Adrenal gland (tissue), 19 donors: Measurements from ENCODE around the gene SHISA2. TPM values are rescaled to one million over a fixed set of nuclear protein-coding genes. Genes with fewer than 3 reads are reported as not detected.
"Not testable (repeated sequence)": the region's sequence is repeated elsewhere in the genome, so short reads cannot be mapped to it uniquely, and the experiment has no call there.

Source experiments
- DNase-seq, 7 donors: peaks; one replicate each; pipeline ENCODE4 v3.0.0-alpha.2; 2019 to 2020
- H3K27ac ChIP-seq, 5 donors: fragments of 200-600 bp; sonication (generic) in 4 of 5; 1 replicate in 3 of 5; 2 replicates in 2 of 5; pipeline versions ENCODE4 v1.5.1 to v1.8.0; 2016 to 2020; ENCODE audit warnings: mild to moderate bottlenecking in 1 of 5
- H3K27me3 ChIP-seq: fragments of 200-600 bp; 2 replicates; pipeline ENCODE4 v1.8.0; 2021
- H3K36me3 ChIP-seq, 2 donors: fragments of 200-600 bp; replicated peaks in 1 of 2; 1 replicate in 1 of 2; 2 replicates in 1 of 2; pipeline versions ENCODE4 v1.5.1 to v1.8.0; 2018 to 2022
- H3K4me1 ChIP-seq, 2 donors: fragments of 200-600 bp; replicated peaks in 1 of 2; 1 replicate in 1 of 2; 2 replicates in 1 of 2; pipeline versions ENCODE4 v1.5.1 to v1.8.0; 2018 to 2021
- H3K4me3 ChIP-seq, 4 donors: fragments of 200-600 bp; sonication (generic) in 3 of 4; one replicate each; pipeline ENCODE4 v1.5.1; 2016 to 2018
- H3K9me3 ChIP-seq, 3 donors: fragments of 200-600 bp; sonication (generic) in 1 of 3; replicated peaks in 1 of 3; 1 replicate in 2 of 3; 2 replicates in 1 of 3; pipeline versions ENCODE4 v1.5.1 to v1.8.0; 2016 to 2021
- CTCF ChIP-seq, 6 experiments: fragments of 450-650 bp in 4 of 6; fragments of 200-600 bp in 2 of 6; sonication (generic) in 1 of 6; IDR thresholded peaks; 1 replicate in 5 of 6; 2 replicates in 1 of 6; pipeline versions ENCODE4 v1.5.1 to v1.8.0; 2016 to 2021; ENCODE audit warnings: antibody characterized with exemption in 6 of 6, mild to moderate bottlenecking in 2 of 6, moderate library complexity in 1 of 6
- POLR2A ChIP-seq, 2 donors: fragments of 450-650 bp; IDR thresholded peaks; one replicate each; pipeline ENCODE4 v1.6.1; 2017; ENCODE audit warnings: antibody characterized with exemption in 2 of 2, mild to moderate bottlenecking in 2 of 2, moderate library complexity in 1 of 2
- WGBS, 4 donors: extraction: QIAGEN DNeasy Blood & Tissue Kit in 2 of 4; methylation state at CpG; one replicate each; pipeline versions ENCODE4 v1.1.5 to v1.1.7; 2013 to 2017; 5-methylcytosine and 5-hydroxymethylcytosine counted together
- intact Hi-C, 2 donors: fragments of 100-400 bp; cut with DNase I; formaldehyde crosslinking; loops; one replicate each; pipeline versions ENCODE4 v1.14.1 to v1.15.0; 2022 to 2023
- long read RNA-seq, 10 donors: library from polyadenylated mRNA in 3 of 10; unstranded in 2 of 10; stranded (forward) in 1 of 10; transcript quantifications; one replicate each; pipeline ENCODE4 v2.0.0 and lab custom pipeline, GENCODE V29; 2021 to 2026
- polyA plus RNA-seq, 3 donors: library from polyadenylated mRNA; stranded (reverse); fragments of 200-250 nt in 2 of 3; fragments of 350-450 nt in 1 of 3; fragmentation: Illumina TruSeq in 1 of 3; extraction: RNeasy Lipid Tissue Mini Kit (QIAGEN cat#74804) in 1 of 3; gene quantifications; one replicate each; pipeline ENCODE4 v1.2.3, GENCODE V29; 2013 to 2014
- total RNA-seq, 9 donors: library from RNA; depleted of rRNA in 4 of 9; stranded (reverse); fragments of >200 nt in 4 of 9; fragments of 120-200 nt in 1 of 9; fragmentation: NEBNext Ultra II Directional in 1 of 9; extraction: Animal tissue kit (Norgen Biotek cat#: 25700) in 1 of 9; gene quantifications; one replicate each; pipeline versions ENCODE4 v1.1.0 to v1.2.4, GENCODE V29; 2013 to 2023
- donor health status: healthy with polysubstance abuse.
- donor health status: Bipolar disorder and iron deficiency.
- donor health status: DM: yes; HTN: yes; CAD: no.
- donor health status: DM: no; HTN: no; CAD: no.
- donor health status: DM: no; HTN: no; CAD: no.
- donor health status: DM: yes; HTN: yes; CAD: no.

Gene SHISA2
- total RNA-seq = 1 to 10 TPM in 1 of 9 donors, under 1 TPM in 4, not detected in 4; 0.07 to 2.6 (median 0.47) TPM
- polyA plus RNA-seq = under 1 TPM in 2 of 3 donors, not detected in 1; 0.07 to 0.13 TPM
- long read RNA-seq, donor 1 = 0 reads
- long read RNA-seq, donor 2 = 0 reads
- long read RNA-seq, donor 3 = 0 reads
- long read RNA-seq, donor 4 = 0 reads
- long read RNA-seq, donor 5 = 0 reads
- long read RNA-seq, donor 6 = 0 reads
- long read RNA-seq, donor 7, partial matches to known transcripts = 0 of 2 reads
- long read RNA-seq, donor 7, other reads (novel, unspliced or antisense) = 0 of 2 reads
- long read RNA-seq, donor 8, partial matches to known transcripts = 0 of 2 reads
- long read RNA-seq, donor 8, other reads (novel, unspliced or antisense) = 0 of 2 reads
- long read RNA-seq, donor 9 = 0 reads
- long read RNA-seq, donor 10 = 0 reads

- intact Hi-C loops = no loop called here
- TF ChIP-seq POLR2A (IDR thresholded peaks at IDR 0.05) (peak in 1 of 2 donors; percentile 49), CTCF (IDR thresholded peaks at IDR 0.05) (no peak)
- Histone ChIP-seq H3K36me3 (no peaks in the 10 kb centered on the region), H3K4me3 (peak within 1 kb of the TSS in 1 of 4 donors; percentile 60), H3K4me1 (peaks cover 0 to 6% of the 10 kb centered on the region in 2 donors), H3K27ac (no peak within 1 kb of the TSS), H3K9me3 (no peaks in the 10 kb centered on the region), H3K27me3 (peaks cover 54% of the 10 kb centered on the region)
- peak in 3 of 7 donors; percentile 10 to 32 (median 31) for DNase-seq
- WGBS, 4 donors = 0 to 2% (median 1%) methylated on average over 3 to 71 of the region's 72 CpGs
Observed at GRCh38 chr13:26051657-26052311, at the start of gene SHISA2. TSS of gene SHISA2 (minus strand) at chr13:26052016. CDS start at chr13:26050975, 1,041 bp downstream.

DNA sequence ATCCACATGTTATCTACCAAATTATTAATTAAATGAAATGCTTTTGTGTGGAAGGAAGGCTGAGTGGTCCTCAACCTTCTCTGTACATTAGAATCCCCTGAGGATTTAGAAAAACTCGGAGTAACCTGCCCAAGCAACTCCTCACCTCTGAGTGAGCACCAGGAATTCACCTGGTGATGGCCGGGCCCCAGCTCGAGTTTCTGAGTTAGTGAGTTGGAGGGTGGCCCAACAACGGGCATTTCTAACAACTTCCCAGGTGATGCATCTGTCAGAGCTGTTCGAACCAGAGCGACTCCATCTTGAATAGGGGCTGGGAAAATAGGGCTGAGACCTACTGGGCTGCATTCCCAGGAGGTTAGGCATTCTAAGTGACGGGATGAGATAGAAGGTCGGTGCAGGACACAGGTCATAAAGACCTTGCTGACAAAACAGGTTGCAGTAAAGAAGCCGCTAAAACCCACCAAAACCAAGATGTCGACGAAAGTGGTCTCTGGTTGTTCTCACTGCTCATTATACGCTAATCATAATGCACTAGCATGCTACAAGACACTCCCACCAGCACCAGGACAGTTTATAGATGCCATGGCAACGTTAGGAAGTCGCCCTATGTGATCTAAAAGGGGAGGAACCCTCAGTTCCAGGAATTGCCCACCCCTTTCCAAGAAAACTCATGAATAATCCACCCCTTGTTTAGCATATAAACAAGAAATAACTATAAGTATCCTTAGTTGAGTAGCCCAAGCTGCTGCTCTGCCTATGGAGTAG is 44.2 kb upstream of the SHISA2 start:
- no peaks in the 10 kb centered on the region for H3K9me3 ChIP-seq
- no peaks in the 10 kb centered on the region for H3K36me3 ChIP-seq
- H3K4me1 ChIP-seq = no peaks in the 10 kb centered on the region
- H3K27me3 ChIP-seq = no peaks in the 10 kb centered on the region
- no peak for TF ChIP-seq CTCF (IDR thresholded peaks at IDR 0.05)
- no peak for TF ChIP-seq POLR2A (IDR thresholded peaks at IDR 0.05)
- intact Hi-C loops = no loop called here
- no peak overlapping the region for H3K4me3 ChIP-seq
- WGBS, 4 donors = 70 to 73% (median 71%) methylated on average over 14 of the region's 14 CpGs
- no peak overlapping the region for H3K27ac ChIP-seq
- DNase-seq = no peak

DNA sequence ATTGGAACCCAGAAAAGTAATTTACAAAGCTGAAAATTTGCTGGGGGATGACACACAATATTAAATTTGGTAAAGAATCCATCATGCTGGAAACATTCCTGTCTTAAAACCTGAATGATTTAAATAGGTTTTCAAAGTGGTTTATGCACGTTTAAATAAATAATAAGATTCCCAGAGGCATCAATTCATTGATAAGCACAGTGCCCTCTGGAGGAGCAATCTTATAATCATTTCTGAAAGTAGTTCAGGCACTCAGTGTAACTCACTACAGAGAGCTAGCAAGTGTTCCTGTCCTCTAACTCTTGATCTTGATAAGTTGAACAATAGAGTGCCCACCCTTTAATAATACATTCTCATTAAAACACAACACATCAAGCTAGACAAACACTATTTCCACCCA is 43.5 kb upstream of the SHISA2 start:
- WGBS, 4 donors = 11 to 29% (median 26%) methylated on average over 1 of the region's 1 CpG
- H3K27me3 ChIP-seq = no peaks in the 10 kb centered on the region
- no peak overlapping the region for H3K27ac ChIP-seq
- H3K4me1 ChIP-seq = no peaks in the 10 kb centered on the region
- DNase-seq = no peak
- intact Hi-C loops = no loop called here
- H3K36me3 ChIP-seq = no peaks in the 10 kb centered on the region
- TF ChIP-seq CTCF (IDR thresholded peaks at IDR 0.05) (no peak), POLR2A (IDR thresholded peaks at IDR 0.05) (no peak)
- H3K4me3 ChIP-seq = no peak overlapping the region
- no peaks in the 10 kb centered on the region for H3K9me3 ChIP-seq

- H3K4me3 ChIP-seq, H3K4me1 ChIP-seq, H3K36me3 ChIP-seq, H3K9me3 ChIP-seq, H3K27me3 ChIP-seq, DNase-seq, intact Hi-C loops, H3K27ac ChIP-seq: not testable (repeated sequence)
- WGBS, 4 donors = 78 to 91% (median 86%) methylated on average over 5 of the region's 5 CpGs
Observed at GRCh38 chr13:26076821-26077220, 25.0 kb upstream of the SHISA2 start.
